Right atrium auricular region (tissue), 2 donors: Measurements from ENCODE around the gene KCNH8. TPM values are rescaled to one million over a fixed set of nuclear protein-coding genes. Genes with fewer than 3 reads are reported as not detected.

ENCODE experiments used
- DNase-seq: peaks from one replicate; pipeline ENCODE4 v3.0.0-alpha.2; 2019; ENCODE audit warnings: low spot score
- H3K27ac ChIP-seq, 2 donors: fragments of 200-600 bp; sonication (generic); 1 replicate in 1 of 2; 2 replicates in 1 of 2; pipeline ENCODE4 v1.5.1; 2016 to 2019
- H3K27me3 ChIP-seq, 2 donors: fragments of 200-600 bp; sonication (generic); one replicate each; pipeline versions ENCODE4 v1.5.1 to v1.6.0; 2017 to 2019
- H3K36me3 ChIP-seq: fragments of 200-600 bp; sonication (generic); one replicate; pipeline ENCODE4 v1.5.1; 2016
- H3K4me1 ChIP-seq, 2 donors: fragments of 200-600 bp; sonication (generic); one replicate each; pipeline versions ENCODE4 v1.5.1 to v1.6.0; 2017 to 2019
- H3K4me3 ChIP-seq, 2 donors: fragments of 200-600 bp; sonication (generic); 1 replicate in 1 of 2; 2 replicates in 1 of 2; pipeline ENCODE4 v1.5.1; 2017 to 2019; ENCODE audit warnings: mild to moderate bottlenecking in 1 of 2, moderate library complexity in 1 of 2
- H3K9me3 ChIP-seq, 2 donors: fragments of 200-600 bp; sonication (generic); one replicate each; pipeline ENCODE4 v1.5.1; 2019
- CTCF ChIP-seq, 2 donors: fragments of 200-600 bp; sonication (generic); IDR thresholded peaks; one replicate each; pipeline ENCODE4 v1.5.1; 2019; ENCODE audit warnings: antibody characterized with exemption in 2 of 2
- total RNA-seq, 2 donors: library from RNA; depleted of rRNA; stranded (reverse); fragments of >200 nt; gene quantifications; one replicate each; pipeline ENCODE4 v1.1.0, GENCODE V29; 2016

Gene KCNH8
- total RNA-seq, 2 donors from 2014 or later, result 0.08 TPM; not detected in 1

- H3K27me3 ChIP-seq, result no peaks in the 10 kb centered on the region
- H3K9me3 ChIP-seq, result no peaks in the 10 kb centered on the region
- no peak for DNase-seq
- H3K36me3 ChIP-seq, result no peaks in the 10 kb centered on the region
- no peaks in the 10 kb centered on the region for H3K4me1 ChIP-seq
- no peak overlapping the region for H3K4me3 ChIP-seq
- no peak for TF ChIP-seq CTCF (IDR thresholded peaks at IDR 0.05)
- H3K27ac ChIP-seq, result no peak overlapping the region
Observed at GRCh38 chr3:19190126-19190525, 41.8 kb downstream of the KCNH8 start.

- no peaks in the 10 kb centered on the region for H3K36me3 ChIP-seq
- H3K4me1 ChIP-seq, result no peaks in the 10 kb centered on the region
- H3K9me3 ChIP-seq, result no peaks in the 10 kb centered on the region
- no peaks in the 10 kb centered on the region for H3K27me3 ChIP-seq
- DNase-seq, result no peak
- H3K27ac ChIP-seq, result no peak overlapping the region
- no peak for TF ChIP-seq CTCF (IDR thresholded peaks at IDR 0.05)
- no peak overlapping the region for H3K4me3 ChIP-seq
Observed at GRCh38 chr3:19190602-19191001, 42.3 kb downstream of the KCNH8 start.

- no peak overlapping the region for H3K27ac ChIP-seq
- no peaks in the 10 kb centered on the region for H3K9me3 ChIP-seq
- TF ChIP-seq CTCF (IDR thresholded peaks at IDR 0.05), result no peak
- no peaks in the 10 kb centered on the region for H3K27me3 ChIP-seq
- H3K4me3 ChIP-seq, result no peak overlapping the region
- no peaks in the 10 kb centered on the region for H3K36me3 ChIP-seq
- no peak for DNase-seq
- H3K4me1 ChIP-seq, result no peaks in the 10 kb centered on the region
Observed at GRCh38 chr3:19199131-19199530, 50.8 kb downstream of the KCNH8 start.

- Histone ChIP-seq H3K27ac (no peak overlapping the region), H3K9me3 (no peaks in the 10 kb centered on the region)
Observed at GRCh38 chr3:19202303-19202702, 54.0 kb downstream of the KCNH8 start.

GRCh38 chr3:19202754-19203153 is 54.4 kb downstream of the KCNH8 start:
- no peak overlapping the region for H3K27ac ChIP-seq
- TF ChIP-seq CTCF (IDR thresholded peaks at IDR 0.05), result no peak

More at GRCh38 chr3:19202303-19202702, 54.0 kb downstream of the KCNH8 start:
- no peak overlapping the region for H3K4me3 ChIP-seq
- no peaks in the 10 kb centered on the region for H3K36me3 ChIP-seq
- no peak for DNase-seq
- TF ChIP-seq CTCF (IDR thresholded peaks at IDR 0.05), result no peak
- no peaks in the 10 kb centered on the region for H3K27me3 ChIP-seq
- H3K4me1 ChIP-seq, result no peaks in the 10 kb centered on the region

GRCh38 chr3:19206540-19206939 is 58.2 kb downstream of the KCNH8 start:
- no peak for DNase-seq
- Histone ChIP-seq H3K9me3 (no peaks in the 10 kb centered on the region), H3K4me1 (no peaks in the 10 kb centered on the region), H3K27me3 (no peaks in the 10 kb centered on the region), H3K36me3 (no peaks in the 10 kb centered on the region), H3K27ac (no peak overlapping the region), H3K4me3 (no peak overlapping the region)
- no peak for TF ChIP-seq CTCF (IDR thresholded peaks at IDR 0.05)

More at GRCh38 chr3:19202754-19203153, 54.4 kb downstream of the KCNH8 start:
- no peaks in the 10 kb centered on the region for H3K4me1 ChIP-seq
- H3K27me3 ChIP-seq, result no peaks in the 10 kb centered on the region
- no peak overlapping the region for H3K4me3 ChIP-seq
- no peak for DNase-seq
- H3K9me3 ChIP-seq, result no peaks in the 10 kb centered on the region
- H3K36me3 ChIP-seq, result no peaks in the 10 kb centered on the region
